HG03280 (cell line): ENCODE data around the gene NCK2.

ENCODE experiments used
- ATAC-seq: cut with Tn5 transposase; IDR thresholded peaks from one replicate; pipeline ENCODE4 v1.9.1; 2021; ENCODE audit warnings: mild to moderate bottlenecking, moderate library complexity; ENCODE audit not compliant: unreplicated experiment

NCK2 gene

GRCh38 chr2:105866216-105867185 lies 121.8 kb downstream of the NCK2 start:
- ATAC-seq: no peak

DNA sequence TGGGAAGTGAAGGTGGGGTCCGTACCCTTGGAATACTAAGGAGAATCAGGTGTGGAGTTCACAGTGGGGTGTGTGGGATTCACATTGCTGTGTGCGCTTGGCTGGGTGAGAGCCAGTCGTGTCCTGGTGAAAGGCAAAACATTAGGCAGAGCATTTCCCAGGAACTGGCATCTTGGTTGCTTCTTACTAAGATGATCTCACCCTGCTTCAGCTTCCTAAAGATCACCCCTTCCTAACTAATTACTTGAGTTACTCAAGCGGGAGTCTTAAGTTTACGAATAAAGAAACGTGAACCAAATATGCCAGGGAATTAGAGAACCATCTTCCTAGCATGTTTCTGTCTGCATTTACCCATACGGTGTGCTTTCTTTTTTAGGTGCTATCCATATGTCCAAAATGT lies 122.9 kb downstream of the NCK2 start:
- no peak for ATAC-seq

DNA sequence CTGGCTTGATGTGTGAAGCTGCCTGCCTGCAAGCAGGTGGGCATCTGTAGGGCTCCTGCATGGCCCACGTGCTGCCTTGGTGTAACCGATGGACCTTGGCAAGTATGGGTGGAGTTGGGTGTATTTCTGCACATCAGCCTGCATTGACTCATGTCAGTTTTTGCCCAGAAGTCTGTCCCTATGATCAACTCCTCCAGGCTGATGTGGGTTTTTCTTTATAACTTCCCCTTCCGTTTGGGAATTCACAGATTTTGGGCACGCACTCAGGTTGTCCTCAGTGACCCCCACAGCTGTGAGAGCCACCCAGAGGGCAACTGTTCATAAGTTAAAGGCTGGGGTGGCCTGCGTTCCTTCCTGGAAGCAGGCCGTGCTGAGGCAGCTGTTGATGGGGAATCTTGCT lies 123.3 kb downstream of the NCK2 start:
- no peak for ATAC-seq

GRCh38 chr2:105869341-105869740 lies 124.6 kb downstream of the NCK2 start:
- no peak for ATAC-seq

DNA sequence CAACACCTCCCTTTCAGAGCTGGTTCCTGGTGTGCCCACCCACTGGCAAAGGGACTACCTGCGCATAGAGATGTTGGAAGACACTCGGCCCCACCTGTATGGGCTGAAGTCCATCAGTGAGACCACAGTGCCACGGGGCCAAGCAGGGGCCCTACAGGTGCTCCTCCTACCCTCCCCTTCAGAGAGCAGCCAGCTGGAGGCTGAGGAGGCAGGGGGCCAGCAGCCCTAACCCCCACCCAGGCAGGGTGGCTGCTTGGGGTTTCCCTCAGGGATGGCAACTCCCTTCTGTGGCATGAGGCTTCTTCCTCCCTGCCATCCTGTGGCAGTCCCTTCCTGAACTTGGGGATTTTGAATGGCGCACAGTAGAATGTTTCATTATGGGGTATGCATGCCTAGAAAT lies 125.3 kb downstream of the NCK2 start:
- no peak for ATAC-seq

GRCh38 chr2:105870858-105871257 lies 126.1 kb downstream of the NCK2 start:
- ATAC-seq: no peak

DNA sequence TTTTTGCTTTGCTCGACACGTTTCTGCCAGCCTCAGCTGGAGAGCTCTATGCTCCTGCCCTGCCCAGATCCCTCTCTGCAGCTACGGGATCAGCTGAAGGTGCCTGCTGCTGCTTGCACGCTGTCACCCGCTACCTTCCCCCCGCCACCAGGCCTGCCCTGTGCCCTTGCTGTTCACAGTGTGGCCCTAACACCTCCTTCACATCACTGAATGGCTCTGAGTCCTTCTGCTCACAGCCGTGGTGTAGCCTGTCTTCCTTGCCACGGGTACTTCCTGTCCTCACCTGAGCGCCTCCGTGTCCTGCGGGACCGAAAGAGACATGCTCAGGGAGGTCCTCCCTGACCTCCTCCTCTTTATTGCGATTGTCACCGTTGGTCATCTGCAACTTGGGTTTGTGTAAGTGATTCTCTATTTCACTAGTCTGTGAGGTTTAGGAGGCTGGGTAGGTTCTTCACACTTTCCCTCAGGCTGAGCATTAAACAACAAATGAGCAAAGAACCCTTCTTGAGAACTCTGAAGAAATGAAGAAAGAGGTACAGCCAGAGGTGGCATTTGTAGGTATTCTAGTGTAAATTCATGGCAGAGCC lies 127.5 kb downstream of the NCK2 start:
- no peak for ATAC-seq

- no peak for ATAC-seq
These were observed 128.1 kb downstream of the NCK2 start for GRCh38 chr2:105872830-105873229.

- no peak for ATAC-seq
These were observed 128.6 kb downstream of the NCK2 start for GRCh38 chr2:105873281-105873680.

DNA sequence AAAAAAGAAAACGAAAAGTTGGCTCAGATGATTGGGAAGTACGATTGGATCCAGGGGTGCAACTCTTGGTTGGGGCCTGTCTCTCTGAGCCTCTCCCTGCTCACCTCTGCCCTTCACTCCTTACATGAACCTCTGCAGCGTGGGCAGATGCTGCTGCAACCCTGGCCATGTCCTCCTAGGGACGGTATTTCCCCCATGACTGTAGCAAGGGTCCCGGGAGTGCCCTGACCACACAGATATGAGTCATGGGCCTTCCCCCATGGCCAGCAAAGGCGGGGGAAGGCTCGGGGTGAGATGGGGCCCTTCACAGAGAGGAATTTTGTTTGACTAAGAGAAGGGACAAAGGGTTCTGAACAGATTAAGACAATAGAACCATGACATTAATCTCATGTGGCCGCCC lies 129.0 kb downstream of the NCK2 start:
- ATAC-seq: peak; percentile 81

DNA sequence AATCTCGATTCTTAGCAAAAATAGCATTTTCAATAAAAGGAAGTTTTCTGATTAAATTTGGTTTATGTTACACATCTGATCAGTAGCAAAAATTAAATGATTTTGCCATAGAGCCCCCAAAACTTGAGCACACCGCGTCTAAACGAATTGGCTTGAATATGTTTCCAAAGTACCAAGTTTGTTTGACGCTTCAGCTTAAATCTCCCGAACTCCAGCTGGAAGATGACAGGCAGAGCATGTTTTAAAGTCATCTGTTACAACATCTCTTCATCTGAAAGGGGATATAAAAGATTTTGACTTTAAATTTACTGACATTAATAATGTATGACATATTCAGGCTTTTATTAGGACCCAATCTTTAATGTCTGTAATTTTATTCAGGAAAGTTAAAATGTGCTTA lies 129.8 kb downstream of the NCK2 start:
- no peak for ATAC-seq

GRCh38 chr2:105875241-105875640 lies 130.5 kb downstream of the NCK2 start:
- ATAC-seq: no peak

DNA sequence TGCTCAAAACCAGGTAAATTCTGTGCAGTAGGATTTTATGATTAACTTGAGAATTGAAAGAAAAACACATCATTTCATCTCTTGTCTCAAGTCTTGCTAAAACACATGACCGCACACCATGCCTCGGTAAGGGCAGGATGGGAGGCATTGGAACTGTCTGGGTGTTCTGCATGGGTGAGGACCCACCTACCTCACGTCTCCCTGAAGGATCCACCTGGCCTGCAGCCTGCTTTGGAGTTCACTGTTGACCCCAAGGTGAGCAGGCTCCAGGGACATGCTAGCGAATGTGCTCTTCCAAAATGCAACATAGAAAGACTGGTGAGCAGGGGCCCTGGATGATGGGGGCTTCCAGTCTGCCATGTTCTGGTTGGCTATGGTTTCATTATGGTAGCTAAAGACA lies 131.5 kb downstream of the NCK2 start:
- ATAC-seq: no peak

GRCh38 chr2:105877945-105878344 lies 133.2 kb downstream of the NCK2 start:
- ATAC-seq: no peak

DNA sequence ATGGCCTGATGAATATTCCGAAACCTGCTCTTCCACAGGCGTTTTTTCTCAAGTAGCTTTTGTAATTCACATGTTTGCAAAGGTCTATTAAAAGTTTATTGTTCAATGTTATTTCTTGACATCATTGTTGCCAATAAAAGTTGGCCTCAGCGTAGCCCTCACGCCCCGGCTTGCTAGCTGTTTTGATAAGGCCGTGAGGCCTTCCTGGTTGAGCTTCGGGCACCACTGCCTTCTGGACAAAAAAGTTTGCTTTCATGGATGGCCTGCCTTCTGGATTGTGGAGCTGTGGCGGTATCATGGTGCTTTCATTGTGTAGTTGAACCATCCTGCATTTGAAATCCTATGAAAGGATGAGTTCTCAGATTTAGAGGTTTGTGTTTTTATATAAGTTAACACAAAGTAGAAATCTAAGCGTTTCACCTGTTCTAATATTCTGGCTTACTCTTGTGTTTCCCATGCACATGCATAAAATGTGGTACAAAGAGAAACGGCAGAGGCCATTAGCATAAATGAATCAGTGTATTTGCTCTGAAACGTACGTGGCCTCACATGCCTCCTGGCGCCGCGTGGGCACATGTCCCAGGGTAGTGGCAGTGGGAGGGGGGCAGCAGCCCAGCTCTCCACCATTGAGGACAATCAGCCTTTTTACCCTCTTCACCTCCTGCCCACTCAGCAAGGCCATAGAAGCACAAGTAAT lies 134.5 kb downstream of the NCK2 start:
- no peak for ATAC-seq

DNA sequence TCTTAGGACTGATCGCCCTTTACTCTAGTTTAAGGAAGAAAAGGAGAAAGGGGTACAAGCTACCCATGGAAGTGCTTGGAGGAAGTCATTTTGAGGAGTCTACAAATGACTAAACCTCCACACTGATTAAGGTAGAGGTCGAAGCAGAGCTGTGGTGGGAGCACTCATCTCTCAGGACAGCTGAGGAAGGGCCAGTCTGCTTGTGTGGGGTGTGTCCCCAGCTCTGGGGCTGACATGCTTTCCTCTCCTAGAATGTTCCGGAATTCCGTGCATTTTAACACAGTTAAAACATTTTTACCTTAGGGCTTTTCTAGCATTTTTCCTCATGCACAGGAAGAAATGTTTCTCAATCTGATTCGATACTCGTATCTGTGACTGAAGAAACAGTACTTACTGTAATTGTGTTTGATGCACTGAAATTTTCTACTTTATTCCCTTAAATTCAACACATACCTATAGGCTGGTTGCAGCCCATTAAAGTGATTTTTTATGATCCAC lies 135.1 kb downstream of the NCK2 start:
- ATAC-seq: no peak

GRCh38 chr2:105880637-105881036 lies 135.9 kb downstream of the NCK2 start:
- no peak for ATAC-seq

DNA sequence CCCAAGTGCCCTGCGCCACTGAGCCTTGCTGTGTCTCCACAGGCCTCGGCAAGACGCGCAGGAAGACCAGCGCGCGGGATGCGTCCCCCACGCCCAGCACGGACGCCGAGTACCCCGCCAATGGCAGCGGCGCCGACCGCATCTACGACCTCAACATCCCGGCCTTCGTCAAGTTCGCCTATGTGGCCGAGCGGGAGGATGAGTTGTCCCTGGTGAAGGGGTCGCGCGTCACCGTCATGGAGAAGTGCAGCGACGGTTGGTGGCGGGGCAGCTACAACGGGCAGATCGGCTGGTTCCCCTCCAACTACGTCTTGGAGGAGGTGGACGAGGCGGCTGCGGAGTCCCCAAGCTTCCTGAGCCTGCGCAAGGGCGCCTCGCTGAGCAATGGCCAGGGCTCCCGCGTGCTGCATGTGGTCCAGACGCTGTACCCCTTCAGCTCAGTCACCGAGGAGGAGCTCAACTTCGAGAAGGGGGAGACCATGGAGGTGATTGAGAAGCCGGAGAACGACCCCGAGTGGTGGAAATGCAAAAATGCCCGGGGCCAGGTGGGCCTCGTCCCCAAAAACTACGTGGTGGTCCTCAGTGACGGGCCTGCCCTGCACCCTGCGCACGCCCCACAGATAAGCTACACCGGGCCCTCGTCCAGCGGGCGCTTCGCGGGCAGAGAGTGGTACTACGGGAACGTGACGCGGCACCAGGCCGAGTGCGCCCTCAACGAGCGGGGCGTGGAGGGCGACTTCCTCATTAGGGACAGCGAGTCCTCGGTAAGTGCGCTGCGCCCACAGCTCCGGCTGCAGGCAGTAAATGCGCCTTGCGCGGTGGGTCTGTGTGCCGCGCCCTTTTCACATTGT lies 136.8 kb downstream of the NCK2 start:
- ATAC-seq: no peak

DNA sequence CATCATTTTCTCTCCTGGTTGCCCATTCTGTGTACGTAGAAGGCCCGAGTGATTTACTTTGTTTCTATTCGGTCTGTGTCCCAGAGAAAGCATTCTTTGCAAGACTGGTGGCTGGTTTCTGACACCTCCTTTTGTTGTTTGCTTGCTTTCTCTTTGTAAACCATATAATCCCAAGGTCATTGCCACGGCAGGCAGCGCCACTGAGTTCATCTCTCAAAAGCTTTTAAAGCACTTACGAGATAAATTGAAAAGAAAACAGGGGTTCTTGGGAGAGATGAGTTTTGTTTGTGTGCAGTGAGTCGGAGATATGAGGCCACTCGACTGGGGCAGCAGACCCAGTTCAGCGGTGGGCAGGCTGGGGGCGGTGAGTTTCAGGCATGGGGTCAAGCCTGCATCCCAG lies 137.6 kb downstream of the NCK2 start:
- ATAC-seq: no peak

DNA sequence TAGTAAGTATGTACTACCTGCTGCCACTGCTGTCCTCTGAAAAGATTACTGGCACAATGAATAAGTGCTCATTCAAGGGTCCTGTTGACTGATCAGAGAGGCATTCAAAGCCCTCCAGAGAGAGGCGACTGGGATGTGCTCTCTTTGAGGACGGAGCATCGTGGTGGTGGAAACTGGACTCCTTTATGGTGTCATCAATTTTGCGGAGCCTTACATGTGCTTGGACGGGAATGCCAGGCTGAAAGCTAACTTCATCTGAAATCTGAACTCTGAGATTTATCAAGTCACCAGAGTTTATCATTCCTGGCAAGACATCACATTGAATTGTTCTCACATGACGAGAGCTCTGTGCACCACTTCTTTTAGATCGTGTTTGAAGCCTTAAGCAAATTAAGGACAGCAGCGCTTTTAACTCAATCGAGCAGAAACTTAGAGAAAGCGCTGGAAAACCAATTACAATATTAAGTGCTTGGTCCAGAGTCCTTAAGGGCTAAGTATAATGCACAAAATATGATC lies 138.3 kb downstream of the NCK2 start:
- no peak for ATAC-seq
